Left colon (tissue), 2 donors: ENCODE measurements around the gene ITPRID2. TPM values are rescaled to one million over a fixed set of nuclear protein-coding genes. Genes with fewer than 3 reads are reported as not detected.

Experiments
- ATAC-seq: fragments of 200-7000 bp; cut with Tn5 transposase; one replicate; pipeline ENCODE4 v1.9.1; 2020; ENCODE audit warnings: mild to moderate bottlenecking, moderate library complexity
- DNase-seq, 2 donors: peaks; one replicate each; pipeline ENCODE4 v3.0.0-alpha.2; 2020
- intact Hi-C, 2 donors: fragments of 100-400 bp; cut with DNase I in 1 of 2; cut with micrococcal nuclease in 1 of 2; formaldehyde crosslinking; loops; one replicate each; pipeline versions ENCODE4 v1.11.2 to v1.14.0; 2022; cut with DNase I, micrococcal nuclease
- long read RNA-seq: library from polyadenylated mRNA; unstranded; transcript quantifications from one replicate; pipeline ENCODE4 v2.0.0, GENCODE V29; 2021
- total RNA-seq, 2 donors: library from RNA; stranded (reverse); fragmentation: NEBNext Ultra II Directional; extraction: Animal tissue kit (Norgen Biotek cat#: 25700); gene quantifications; one replicate each; pipeline ENCODE4 v1.2.1, GENCODE V29; 2021
- donor health status: DM: no; HTN: no; CAD: no.
- donor health status: DM: yes; HTN: yes; CAD: no.

ITPRID2 gene
- total RNA-seq = 100 to 1,000 TPM; 287 to 367 TPM
- long read RNA-seq, full-length matches to known transcripts = 47 of 125 reads
- long read RNA-seq, partial matches to known transcripts = 59 of 125 reads
- long read RNA-seq, other reads (novel, unspliced or antisense) = 19 of 125 reads

DNA sequence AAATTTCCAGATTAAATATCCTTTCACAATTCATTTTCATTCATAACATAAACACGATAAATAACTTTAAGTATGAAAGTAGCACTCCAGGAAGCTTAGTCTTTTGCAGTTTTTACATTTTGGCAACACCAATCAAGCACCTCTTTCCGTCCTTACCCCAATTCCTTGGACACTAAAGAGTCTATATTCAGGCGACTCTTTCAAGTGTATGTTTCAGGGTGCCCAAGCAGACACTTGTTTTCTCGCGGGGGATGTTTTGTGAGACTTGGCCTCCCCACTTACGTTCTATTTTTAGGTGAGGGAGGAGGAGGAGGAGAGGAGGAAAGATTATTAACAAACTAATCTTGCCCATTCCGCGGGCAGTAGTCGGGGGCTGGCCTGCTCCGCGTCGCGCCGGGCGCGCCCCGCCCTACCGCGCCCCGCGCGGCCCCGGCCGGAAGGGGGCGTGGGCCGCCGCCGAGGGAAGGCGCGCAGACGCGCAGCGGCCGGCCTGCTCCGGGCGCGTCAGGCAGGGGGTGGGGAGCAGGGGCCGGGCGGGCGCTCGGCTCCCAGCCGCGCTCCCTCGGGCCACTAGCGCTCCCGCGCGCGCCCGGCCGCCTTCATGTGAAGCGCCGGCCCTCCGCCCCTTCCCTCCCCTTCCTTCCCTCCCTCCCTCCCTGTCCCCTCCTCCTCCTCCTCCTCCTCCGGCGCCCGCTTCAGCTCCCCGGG lies at the start of gene ITPRID2:
Gene ITPRID2, plus strand, starts transcription at position 473 of the 708 bp plus-strand sequence. CDS start 337 bp downstream, outside the sequence.
- intact Hi-C loops = no loop called here
- peak; percentile 78 for ATAC-seq
- DNase-seq = peak; percentile 84 to 90

DNA sequence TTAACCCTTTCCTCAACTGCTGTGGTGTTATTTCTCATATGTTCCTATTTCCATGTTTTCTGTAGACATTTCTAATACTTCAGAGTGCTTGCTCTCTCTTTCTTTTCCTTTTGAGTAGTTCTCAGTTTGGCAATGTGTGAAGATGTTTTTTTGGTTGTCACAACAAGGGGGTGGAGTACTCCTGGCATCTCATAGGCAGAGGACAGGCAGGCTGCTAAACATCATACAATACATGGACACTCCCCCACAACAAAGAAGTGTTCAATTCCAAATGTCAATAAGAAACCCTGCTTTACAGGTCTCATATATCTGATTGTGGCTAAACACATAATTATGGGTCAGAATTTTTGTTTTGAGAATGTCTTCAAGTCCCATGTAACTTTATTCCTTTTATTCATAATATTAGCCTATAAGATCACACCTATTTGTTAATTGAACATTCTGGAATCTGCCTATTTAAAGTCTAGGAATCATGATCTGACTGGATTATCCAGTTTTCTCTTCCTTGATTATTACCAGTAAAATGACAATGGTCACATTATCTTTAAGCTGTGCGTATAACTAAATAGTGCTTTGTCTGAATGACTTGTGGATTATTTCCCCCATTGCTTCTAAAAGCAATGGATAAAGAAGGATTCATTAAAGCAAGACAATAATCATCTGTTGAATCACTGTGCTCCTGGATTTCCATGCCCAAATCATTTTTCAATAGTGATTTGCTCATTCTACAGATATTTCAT lies 46.8 kb upstream of the ITPRID2 start:
- intact Hi-C loops = no loop called here
- DNase-seq (no peak), ATAC-seq (no peak)

DNA sequence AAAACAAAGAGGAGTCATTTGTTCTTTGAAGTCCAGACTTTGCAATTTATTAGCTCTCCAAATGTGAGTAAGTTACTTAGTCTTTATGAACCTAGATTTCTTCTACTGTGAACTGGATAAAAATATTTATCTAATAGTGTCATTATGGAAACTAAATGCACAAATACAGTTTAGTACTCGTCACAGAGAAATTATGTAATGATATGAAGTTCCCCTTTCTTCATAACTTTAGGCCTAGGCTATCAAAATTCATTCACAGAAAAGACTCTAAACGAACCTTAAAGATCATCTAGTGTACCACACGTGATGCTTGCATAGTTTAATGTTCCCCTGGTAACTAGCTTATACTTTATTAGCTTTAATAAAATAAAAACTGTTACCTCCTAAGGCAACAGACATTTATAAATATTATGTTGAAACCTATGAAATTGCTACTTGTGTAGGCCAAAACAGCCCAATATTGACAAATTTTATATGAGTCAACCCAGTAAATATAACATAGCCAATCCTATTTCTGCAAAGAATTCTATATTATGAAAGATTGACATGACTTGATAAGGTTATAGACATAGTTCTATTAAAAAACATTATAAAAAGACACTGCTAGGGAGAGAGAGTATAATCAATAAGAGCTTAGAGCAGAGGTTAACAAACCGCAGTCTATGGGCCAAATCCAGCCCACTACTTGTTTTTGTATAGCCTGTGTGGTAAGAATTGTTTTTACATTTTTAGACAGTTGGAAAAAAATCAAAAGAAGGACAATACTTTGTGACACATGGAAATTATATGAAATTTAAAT lies 44.9 kb upstream of the ITPRID2 start:
- intact Hi-C loops = no loop called here
- ATAC-seq = no peak
- no peak for DNase-seq

DNA sequence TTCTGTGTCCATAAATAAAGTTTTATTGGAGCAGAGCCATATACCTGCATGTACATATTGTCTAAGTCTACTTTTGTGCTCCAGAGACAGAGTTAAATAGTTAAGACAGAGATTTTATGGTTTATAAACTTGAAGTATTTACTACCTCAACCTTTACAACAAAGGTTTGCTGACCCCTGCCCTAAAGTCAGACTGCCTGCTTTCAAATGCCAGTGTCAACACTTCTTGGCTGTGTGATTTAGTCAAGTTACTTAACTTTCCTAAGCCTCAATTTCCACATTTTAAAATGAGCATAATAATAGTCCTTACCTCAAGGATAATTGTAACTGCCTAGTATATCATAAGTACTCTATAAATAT lies 44.4 kb upstream of the ITPRID2 start:
- ATAC-seq = peak; percentile 84
- intact Hi-C loops = no loop called here
- no peak for DNase-seq

DNA sequence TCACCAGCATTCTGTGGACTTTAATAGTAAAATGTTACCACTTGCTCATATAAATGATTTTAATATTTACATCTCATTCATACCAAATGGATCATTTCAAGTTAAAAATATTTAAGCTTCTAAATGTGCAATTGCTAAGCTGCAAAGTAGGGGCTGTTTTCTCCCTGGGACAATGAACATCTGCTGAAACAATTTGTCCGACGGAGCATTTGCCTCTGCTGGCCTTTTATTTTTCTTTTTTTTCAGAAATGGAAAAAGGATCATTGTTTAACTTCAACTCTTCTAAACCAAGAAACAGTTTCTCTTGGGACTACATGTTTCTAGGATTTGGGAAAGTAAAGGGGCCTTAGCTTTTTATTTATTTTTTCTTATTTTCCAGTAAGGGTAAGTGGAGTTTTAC lies 43.8 kb upstream of the ITPRID2 start:
- DNase-seq (no peak), ATAC-seq (no peak)
- intact Hi-C loops = no loop called here

DNA sequence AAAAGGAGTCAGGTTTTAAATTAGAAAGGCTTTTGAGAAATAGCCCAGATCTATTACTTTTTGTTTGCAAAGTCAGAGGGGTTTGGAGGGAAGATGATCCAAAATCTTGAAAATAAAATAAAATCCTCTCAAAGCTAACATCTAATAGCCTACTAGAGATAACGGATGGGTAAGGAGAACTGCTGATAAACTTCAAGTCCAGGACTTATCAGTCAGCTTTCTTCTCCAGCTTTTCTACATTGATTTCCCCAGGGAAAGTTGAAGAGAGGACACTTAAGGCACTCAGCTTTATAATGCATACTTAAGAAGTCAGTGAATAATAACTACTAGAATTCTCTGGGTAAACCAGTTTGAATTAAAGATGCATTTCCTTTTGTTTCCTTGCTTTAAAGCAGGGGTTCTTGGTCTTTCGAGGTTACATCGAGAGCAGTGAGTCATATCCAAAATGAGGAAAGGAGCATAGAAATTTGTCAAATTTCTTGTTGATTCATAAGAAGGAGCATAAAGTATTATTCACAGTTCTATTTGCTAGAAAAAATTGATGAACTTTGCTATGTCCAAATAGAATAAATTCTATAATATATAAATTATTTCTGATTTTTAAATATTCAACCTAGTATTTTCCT lies 43.2 kb upstream of the ITPRID2 start:
- ATAC-seq (no peak), DNase-seq (no peak)
- intact Hi-C loops = no loop called here

DNA sequence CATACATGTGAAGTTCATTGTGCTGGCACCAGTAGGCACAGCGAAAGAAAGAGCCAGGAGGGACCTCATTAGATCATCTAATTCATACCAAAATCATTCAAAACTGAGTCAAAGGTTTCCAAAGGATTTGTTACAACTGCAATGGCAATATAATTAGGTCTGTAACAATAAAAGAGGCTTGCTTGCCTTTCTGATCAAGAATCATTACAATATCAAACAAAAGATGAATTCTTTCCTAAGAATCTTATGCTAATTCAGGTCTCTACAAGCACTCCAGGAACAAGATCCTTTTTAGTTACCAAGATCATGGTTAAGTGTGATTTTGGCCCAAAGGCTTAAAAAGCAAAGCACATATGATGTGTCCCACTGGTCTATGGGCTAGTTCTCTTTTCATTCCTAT lies 41.9 kb upstream of the ITPRID2 start:
- ATAC-seq (no peak), DNase-seq (no peak)
- intact Hi-C loops = no loop called here

DNA sequence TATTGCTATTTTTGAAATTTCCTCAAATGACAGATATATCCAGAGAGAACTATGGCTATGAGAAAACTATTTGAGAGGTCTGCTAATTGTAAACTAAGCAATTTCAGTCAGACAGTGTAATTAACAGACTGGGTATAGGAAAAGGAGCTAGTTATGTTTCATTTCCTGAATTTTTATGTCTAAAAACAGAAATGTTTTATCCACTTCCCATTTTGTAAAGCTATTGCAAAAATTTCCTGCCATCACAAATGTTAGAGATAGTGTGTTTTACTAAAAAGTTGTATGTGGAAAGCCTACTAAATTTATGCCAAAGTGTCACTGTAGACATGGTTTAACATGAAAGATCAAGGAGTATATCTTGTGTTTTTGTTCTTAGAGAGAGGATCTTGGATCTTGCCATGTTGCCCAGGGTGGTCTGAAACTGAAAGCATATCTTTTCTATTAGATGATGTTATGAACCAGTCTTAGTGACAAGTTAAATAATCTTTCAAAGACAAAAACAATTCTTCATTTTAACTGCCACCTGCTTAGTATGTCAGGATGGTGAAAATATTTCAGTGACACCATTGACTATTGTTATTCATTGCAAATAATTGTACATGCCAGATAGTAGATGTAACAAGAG lies 40.5 kb upstream of the ITPRID2 start:
- no peak for DNase-seq
- intact Hi-C loops = no loop called here
- ATAC-seq = no peak

DNA sequence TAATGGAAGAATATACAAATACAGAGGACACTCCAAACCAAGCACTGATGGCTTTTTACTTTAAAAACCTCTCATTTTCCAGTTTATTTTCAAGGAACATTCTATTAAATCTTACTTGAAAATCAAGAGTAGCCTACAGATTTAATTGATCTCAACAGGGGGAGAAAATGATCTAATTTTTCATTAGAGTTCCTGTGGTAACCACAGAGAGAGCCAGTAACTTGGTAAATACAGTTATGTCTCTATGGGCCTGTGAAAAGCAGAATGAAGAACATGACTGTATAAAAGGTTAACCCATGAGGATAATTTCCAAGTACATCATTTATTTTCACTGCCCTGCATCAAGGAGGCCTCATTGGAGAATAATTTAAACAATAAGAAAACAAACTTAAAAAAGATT lies 39.8 kb upstream of the ITPRID2 start:
- intact Hi-C loops = no loop called here
- ATAC-seq (no peak), DNase-seq (no peak)

DNA sequence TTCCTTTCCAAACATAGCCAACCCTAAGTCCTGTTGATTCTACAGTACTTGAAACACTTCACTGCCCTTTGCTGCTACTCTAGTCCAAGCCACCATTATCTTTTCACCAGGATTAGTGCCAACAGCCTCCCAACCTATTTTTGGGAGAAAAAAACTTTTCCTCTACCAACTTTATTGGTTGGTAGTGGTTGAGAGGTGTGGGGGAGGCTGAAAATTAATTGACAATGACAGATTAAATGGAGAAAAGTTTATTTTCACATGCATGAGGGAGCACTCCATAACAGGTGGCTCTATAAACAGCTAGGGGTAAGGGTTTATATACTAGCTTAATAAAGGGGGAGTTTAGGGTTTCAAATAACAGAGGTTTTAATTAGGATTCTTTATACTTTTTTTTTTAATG lies 37.8 kb upstream of the ITPRID2 start:
- ATAC-seq (no peak), DNase-seq (no peak)
- intact Hi-C loops = no loop called here

DNA sequence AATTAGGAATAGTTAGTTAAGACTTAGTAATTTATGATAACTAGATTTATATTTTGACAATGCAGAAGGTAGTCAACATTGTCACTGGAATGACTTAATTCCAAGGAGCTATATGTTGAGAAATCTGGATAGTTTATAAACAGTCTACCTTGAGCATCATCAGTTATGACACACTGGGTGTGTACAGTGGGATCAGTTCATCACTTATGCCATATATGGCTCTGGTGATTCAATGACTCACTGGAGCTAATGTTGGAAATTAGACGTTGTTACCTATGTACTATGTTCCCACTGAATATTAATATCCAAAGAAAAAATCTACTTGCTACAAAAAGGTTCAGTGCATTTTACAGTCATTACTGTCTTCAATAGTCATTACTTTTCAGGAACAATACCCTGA lies 34.0 kb upstream of the ITPRID2 start:
- peak; percentile 69 for ATAC-seq

DNA sequence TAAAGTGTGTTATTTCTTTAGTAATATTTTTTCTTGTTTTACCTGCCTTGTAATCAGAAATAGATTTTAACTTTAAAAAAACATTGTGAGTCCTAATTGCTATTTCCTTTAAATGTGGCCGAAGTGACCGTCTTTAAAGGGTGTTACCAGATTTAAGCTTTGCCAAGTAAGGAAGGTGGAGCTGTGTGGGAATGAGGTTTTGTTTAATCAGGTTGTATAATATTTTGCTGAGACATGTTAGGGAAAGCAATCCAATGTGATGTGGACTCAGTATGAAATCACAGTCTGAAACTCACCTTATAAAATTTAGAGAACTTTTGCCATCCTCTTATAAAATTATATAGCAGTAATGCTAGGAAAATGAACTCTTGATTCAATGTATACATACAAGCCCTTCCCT lies 32.9 kb upstream of the ITPRID2 start:
- DNase-seq (no peak), ATAC-seq (peak; percentile 90)
- intact Hi-C loops = no loop called here

More for the DNA sequence above, 34.0 kb upstream of the ITPRID2 start:
- intact Hi-C loops = no loop called here
- no peak for DNase-seq

DNA sequence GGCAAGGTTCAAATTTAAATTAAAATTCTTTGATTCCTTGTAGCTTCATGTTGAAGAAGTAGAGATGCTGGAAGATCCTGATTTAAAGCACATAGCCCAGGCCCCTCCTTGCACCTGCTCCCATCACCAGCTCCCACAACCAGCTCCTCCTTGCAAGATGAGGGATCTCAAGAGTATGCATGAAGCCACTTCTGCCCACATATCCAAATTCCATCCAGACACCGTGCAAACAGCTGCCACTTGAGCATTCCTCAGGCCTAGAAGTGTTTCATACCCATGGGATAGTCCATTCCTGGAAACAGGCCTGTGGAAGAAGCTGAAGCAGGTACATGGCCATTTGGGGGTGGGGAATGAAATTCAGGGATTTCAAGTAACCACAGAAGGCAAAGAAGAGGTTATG lies 32.4 kb upstream of the ITPRID2 start:
- DNase-seq = no peak
- intact Hi-C loops = no loop called here
- peak; percentile 6 for ATAC-seq

DNA sequence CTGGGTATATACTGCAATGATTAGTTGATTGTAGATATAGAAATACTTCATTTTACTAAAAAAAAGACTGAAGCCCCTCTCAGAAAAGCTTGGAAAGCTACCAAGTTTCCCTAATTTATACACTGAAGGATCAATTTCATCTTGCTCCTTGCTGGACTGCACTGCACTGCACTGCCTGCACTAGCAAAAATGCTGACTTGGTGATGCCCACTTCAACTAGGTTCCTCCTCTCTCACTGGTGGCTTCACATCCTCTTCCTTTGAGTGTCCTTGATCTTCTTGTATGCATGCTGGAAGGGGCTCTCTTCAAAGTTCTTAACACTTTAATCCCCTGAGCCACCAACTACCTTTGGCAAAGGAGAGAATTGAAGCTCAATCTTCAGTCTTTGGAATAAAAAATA lies 31.7 kb upstream of the ITPRID2 start:
- intact Hi-C loops = no loop called here
- ATAC-seq = no peak
- DNase-seq = no peak

DNA sequence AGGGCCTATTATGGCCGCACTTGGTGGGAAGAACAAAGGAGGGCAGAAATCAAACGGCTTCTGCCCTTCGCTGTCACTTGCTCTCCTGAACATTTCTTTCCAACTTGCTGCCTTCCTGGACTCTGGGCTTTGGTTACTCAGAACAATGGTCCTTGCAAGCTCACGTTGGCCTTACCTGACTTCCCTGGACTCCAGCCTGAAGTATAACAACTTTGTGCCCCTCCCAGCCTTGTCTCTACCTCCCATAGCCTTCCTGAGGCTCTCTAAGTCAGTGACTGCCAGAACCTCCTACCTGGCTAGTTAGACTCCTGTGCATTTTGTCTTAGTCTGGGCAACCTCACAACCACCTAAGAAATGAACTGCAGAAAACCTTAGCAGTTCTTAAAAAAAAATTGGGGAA lies 30.2 kb upstream of the ITPRID2 start:
- ATAC-seq (peak; percentile 42), DNase-seq (no peak)
- intact Hi-C loops = no loop called here

DNA sequence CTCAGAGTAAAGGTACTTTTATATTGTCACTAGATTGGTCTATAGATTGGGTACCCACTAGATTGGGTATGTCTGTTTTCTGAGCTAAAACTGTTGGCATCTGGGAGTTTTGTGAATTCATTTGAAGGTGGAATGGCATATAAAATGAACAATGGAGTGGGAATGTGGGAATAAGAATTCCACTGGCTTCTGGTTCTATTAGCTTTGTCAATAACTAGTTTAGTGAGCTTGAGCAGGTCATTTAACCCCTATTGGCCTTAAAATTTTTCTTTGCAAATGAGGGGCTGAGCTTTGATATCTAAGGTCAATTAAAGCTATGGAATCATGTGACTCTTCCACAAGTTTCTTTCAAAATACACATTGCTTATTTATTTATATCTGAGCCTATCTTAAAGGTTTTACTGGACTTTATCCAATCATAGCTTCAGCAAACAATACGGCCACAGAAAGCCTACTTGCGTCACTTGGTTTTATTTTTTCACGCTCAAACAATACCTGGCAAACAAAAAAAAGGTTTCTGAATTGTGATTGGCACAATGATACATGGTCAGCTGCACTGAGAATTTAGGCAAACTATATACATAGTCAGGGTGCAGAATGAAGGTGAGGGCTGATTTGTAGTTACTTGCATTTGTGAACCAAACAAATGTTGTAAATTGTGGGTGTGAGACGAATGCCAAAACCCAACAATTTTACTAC lies 28.8 kb upstream of the ITPRID2 start:
- intact Hi-C loops = no loop called here
- DNase-seq = no peak
- no peak for ATAC-seq

DNA sequence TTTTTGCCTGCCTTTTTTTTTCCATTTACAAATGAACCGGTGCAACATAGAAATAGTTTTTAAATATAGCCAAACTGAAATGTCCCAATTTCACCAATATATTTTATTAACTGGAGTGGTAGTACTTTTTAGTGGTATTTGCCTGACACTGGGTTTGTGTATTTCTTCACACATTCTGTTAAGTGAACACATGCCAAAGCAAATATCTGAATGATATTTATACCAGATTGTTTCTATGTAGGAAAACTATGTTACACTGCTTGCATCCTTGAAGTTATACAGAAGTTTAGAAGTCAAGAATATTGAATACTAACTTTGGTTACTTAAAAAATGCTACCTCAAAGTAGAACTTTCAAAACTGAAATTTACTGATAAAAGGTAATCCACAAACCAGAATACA lies 19.4 kb upstream of the ITPRID2 start:
- intact Hi-C loops = no loop called here
- DNase-seq = no peak
- ATAC-seq = no peak

DNA sequence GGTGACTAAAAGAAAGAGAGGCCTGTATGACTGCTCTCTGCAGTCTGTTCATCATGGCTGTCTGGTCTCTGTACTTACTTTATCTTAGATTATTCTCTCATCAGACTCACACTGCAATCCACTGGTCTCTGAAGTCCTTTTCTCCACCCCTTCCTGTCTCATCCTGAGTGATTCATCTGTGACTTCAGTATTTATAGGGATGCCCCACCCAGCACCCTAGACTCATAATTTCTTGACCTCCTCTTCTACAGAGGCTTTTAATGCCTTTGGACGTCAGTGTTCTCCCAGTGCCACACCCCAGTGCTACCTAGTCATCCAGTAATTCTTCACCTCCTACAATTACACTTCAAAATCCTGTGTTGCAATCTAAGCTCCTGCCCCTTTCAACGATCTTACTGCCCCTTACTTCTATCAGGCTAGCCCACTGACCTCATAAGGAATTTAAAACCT lies 14.9 kb upstream of the ITPRID2 start:
- peak; percentile 39 to 65 for DNase-seq
- intact Hi-C loops = no loop called here
- peak; percentile 98 for ATAC-seq
